Lung (tissue), 12 donors: ENCODE data around the gene TFCP2L1. TPM values are rescaled to one million over a fixed set of nuclear protein-coding genes. Genes with fewer than 3 reads are reported as not detected.

Source experiments
- ATAC-seq: fragments of 200-7000 bp; cut with Tn5 transposase; one replicate; pipeline ENCODE4 v1.9.1; 2020; ENCODE audit warnings: moderate number of reproducible peaks; ENCODE audit not compliant: insufficient read depth, low FRiP score
- DNase-seq, 3 donors: peaks; one replicate each; pipeline ENCODE4 v3.0.0-alpha.2; 2013 to 2017
- H3K27ac ChIP-seq, 2 donors: one replicate each; pipeline ENCODE4 v1.5.1; 2013; ENCODE audit warnings: mild to moderate bottlenecking in 2 of 2, moderate library complexity in 2 of 2, control low read depth in 1 of 2, inconsistent platforms in 1 of 2, low read depth in 1 of 2, low read length in 1 of 2
- H3K27me3 ChIP-seq, 3 donors: one replicate each; pipeline ENCODE4 v1.5.1; 2013; ENCODE audit warnings: low read length in 2 of 3; ENCODE audit not compliant: control insufficient read depth in 3 of 3, insufficient read depth in 3 of 3
- H3K36me3 ChIP-seq, 4 donors: one replicate each; pipeline ENCODE4 v1.5.1; 2013; ENCODE audit warnings: low read length in 4 of 4, mild to moderate bottlenecking in 1 of 4, moderate library complexity in 1 of 4; ENCODE audit not compliant: control insufficient read depth in 4 of 4, insufficient read depth in 4 of 4
- H3K4me1 ChIP-seq, 5 donors: one replicate each; pipeline ENCODE4 v1.5.1; 2013; ENCODE audit warnings: low read length in 5 of 5, mild to moderate bottlenecking in 2 of 5, moderate library complexity in 1 of 5; ENCODE audit not compliant: control insufficient read depth in 5 of 5, insufficient read depth in 5 of 5
- H3K4me3 ChIP-seq: one replicate; pipeline ENCODE4 v1.5.1; 2013; ENCODE audit warnings: mild to moderate bottlenecking, control low read depth, moderate library complexity
- H3K9ac ChIP-seq, 2 donors: one replicate each; pipeline ENCODE4 v1.5.1; 2013; ENCODE audit warnings: low read length in 2 of 2, control low read depth in 1 of 2; ENCODE audit not compliant: insufficient read depth in 1 of 2
- H3K9me3 ChIP-seq, 4 donors: one replicate each; pipeline ENCODE4 v1.5.1; 2013; ENCODE audit warnings: low read length in 3 of 4, mild to moderate bottlenecking in 1 of 4, moderate library complexity in 1 of 4; ENCODE audit not compliant: control insufficient read depth in 4 of 4, insufficient read depth in 3 of 4
- CTCF ChIP-seq: IDR thresholded peaks from 2 replicates; pipeline ENCODE4 v1.5.1; 2012; ENCODE audit warnings: mild to moderate bottlenecking; ENCODE audit errors: control extremely low read depth, extremely low read depth
- WGBS, 2 donors: extraction: QIAGEN DNeasy Blood & Tissue Kit; methylation state at CpG; one replicate each; pipeline ENCODE4 v1.1.7; 2013; 5-methylcytosine and 5-hydroxymethylcytosine counted together
- polyA plus RNA-seq, 2 donors: library from polyadenylated mRNA; stranded (reverse); fragments of 200-250 nt; gene quantifications; one replicate each; pipeline ENCODE4 v1.2.1, GENCODE V29; 2013
- total RNA-seq, 2 donors: library from RNA; depleted of rRNA in 1 of 2; stranded (reverse); fragments of >200 nt in 1 of 2; gene quantifications; one replicate each; pipeline ENCODE4 v1.2.1, GENCODE V29; 2014 to 2021
- donor health status: control.
- donor health status: control.
- donor health status: Bipolar disorder and iron deficiency.
- donor health status: healthy.
- donor health status: DM: yes; HTN: yes; CAD: no.

TFCP2L1 gene
- total and polyA plus RNA-seq, 4 donors, result 2.8 to 36.1 (median 6.7) TPM

GRCh38 chr2:121286506-121286905 lies 1.5 kb upstream of the TFCP2L1 start:
- Histone ChIP-seq H3K27ac (no peak overlapping the region), H3K9me3 (no peaks in the 10 kb centered on the region), H3K27me3 (peaks cover 0 to 17% (median 11%) of the 10 kb centered on the region in 3 donors), H3K4me3 (no peak overlapping the region), H3K9ac (no peak overlapping the region), H3K4me1 (peaks cover 0 to 18% (median 2%) of the 10 kb centered on the region in 5 donors), H3K36me3 (no peaks in the 10 kb centered on the region)
- 80% methylated on average over 4 of the region's 4 CpGs for whole genome bisulfite sequencing, 2 donors
- DNase-seq, result no peak
- ATAC-seq, result no peak
- no peak for TF ChIP-seq CTCF

GRCh38 chr2:121285926-121286325 lies 924 bp upstream of the TFCP2L1 start:
- ATAC-seq, result no peak
- no peaks in the 10 kb centered on the region for H3K36me3 ChIP-seq
- H3K27me3 ChIP-seq, result peaks cover 0 to 17% (median 11%) of the 10 kb centered on the region in 3 donors
- no peaks in the 10 kb centered on the region for H3K9me3 ChIP-seq
- DNase-seq, result no peak
- peaks cover 0 to 18% (median 2%) of the 10 kb centered on the region in 5 donors for H3K4me1 ChIP-seq
- no peak overlapping the region for H3K4me3 ChIP-seq
- WGBS, 2 donors, result 96 to 99% methylated on average over 3 of the region's 3 CpGs
- H3K9ac ChIP-seq, result no peak overlapping the region
- no peak for TF ChIP-seq CTCF
- no peak overlapping the region for H3K27ac ChIP-seq

- peaks cover 0 to 2% (median 0%) of the 10 kb centered on the region in 4 donors for H3K9me3 ChIP-seq
- H3K4me3 ChIP-seq, result peak overlapping the region; percentile 42
- no peak for ATAC-seq
- 30 to 51% methylated on average over 12 of the region's 12 CpGs for WGBS, 2 donors
- peak overlapping the region in 1 of 2 donors; percentile 76 for H3K27ac ChIP-seq
- peaks cover 0 to 4% (median 0%) of the 10 kb centered on the region in 4 donors for H3K36me3 ChIP-seq
- H3K4me1 ChIP-seq, result peaks cover 0 to 18% (median 2%) of the 10 kb centered on the region in 5 donors
- DNase-seq, result peak in 1 of 3 donors; percentile 35
- peaks cover 0 to 17% (median 11%) of the 10 kb centered on the region in 3 donors for H3K27me3 ChIP-seq
- no peak for TF ChIP-seq CTCF
- no peak overlapping the region for H3K9ac ChIP-seq
Observed at GRCh38 chr2:121283670-121284462, 1.1 kb downstream of the TFCP2L1 start.
